ENCODE results near the gene NT5C1B.

Gene NT5C1B

GRCh38 chr2:18558458-18558857, 30.9 kb downstream of the NT5C1B start:
- no peak overlapping the region for H3K4ac ChIP-seq (ENCODE audit: low read length)
- no peak overlapping the region for H3K4me2 ChIP-seq (ENCODE audit: insufficient read depth, low read length, poor library complexity, severe bottlenecking)
- peaks cover 3 to 47% of the 10 kb centered on the region in 2 donors for H3K36me3 ChIP-seq (replicated peaks in 1 of 2; ENCODE audit: control insufficient read depth in 2 of 2, insufficient read depth in 2 of 2, low read length in 2 of 2)
- no peak overlapping the region for H4K91ac ChIP-seq (ENCODE audit: low read depth, low read length, poor library complexity)
- H3K27ac ChIP-seq (replicated peaks; ENCODE audit: low read length), result no peak overlapping the region
- no peak for DNase-seq (ENCODE audit: low spot score)
- no peak overlapping the region for H3K23ac ChIP-seq (ENCODE audit: low read depth, low read length, poor library complexity)
- no peak overlapping the region for H2BK12ac ChIP-seq (ENCODE audit: low read length)
- no peaks in the 10 kb centered on the region for H3K9me3 ChIP-seq (replicated peaks in 1 of 2; ENCODE audit: control insufficient read depth in 2 of 2, insufficient read depth in 1 of 2, low read depth in 1 of 2, low read length in 2 of 2)
- no peak overlapping the region for H2BK5ac ChIP-seq (ENCODE audit: low read length)
- no peak overlapping the region for H2BK15ac ChIP-seq (ENCODE audit: low read length)
- H2BK120ac ChIP-seq (ENCODE audit: low read depth, low read length), result no peak overlapping the region
- no peak overlapping the region for H3K9ac ChIP-seq (ENCODE audit: low read depth, low read length, poor library complexity)
- H2AFZ ChIP-seq (ENCODE audit: low read length), result no peak overlapping the region
- WGBS, 2 donors (ENCODE audit: extremely low coverage in 2 of 2, insufficient read length in 2 of 2, insufficient replicate concordance in 1 of 2), result no CpG with 5 or more reads among the region's 1 CpG
- no peak overlapping the region for H3K4me3 ChIP-seq (ENCODE audit: low read length in 2 of 2)
- no peaks in the 10 kb centered on the region for H3K79me1 ChIP-seq (ENCODE audit: low read depth, low read length)
- no peak overlapping the region for H3K14ac ChIP-seq (ENCODE audit: low read length)
- no peak overlapping the region for H2AK5ac ChIP-seq (ENCODE audit: low read depth, low read length)
- H3K18ac ChIP-seq (ENCODE audit: low read length), result no peak overlapping the region
- peaks cover 2 to 4% of the 10 kb centered on the region in 2 donors for H3K4me1 ChIP-seq (ENCODE audit: control insufficient read depth in 2 of 2, insufficient read depth in 1 of 2, low read depth in 1 of 2, low read length in 2 of 2)
- H4K8ac ChIP-seq (ENCODE audit: low read depth, low read length), result no peak overlapping the region
- no peaks in the 10 kb centered on the region for H3K27me3 ChIP-seq (ENCODE audit: control insufficient read depth in 3 of 3, insufficient read depth in 3 of 3, low read depth in 1 of 3, low read length in 3 of 3)

GRCh38 chr2:18557121-18557520, 32.2 kb downstream of the NT5C1B start:
- no peak overlapping the region for H2AFZ ChIP-seq (ENCODE audit: low read length)
- H3K14ac ChIP-seq (ENCODE audit: low read length), result no peak overlapping the region
- no peak overlapping the region for H3K23ac ChIP-seq (ENCODE audit: low read depth, low read length, poor library complexity)
- no peak overlapping the region for H4K8ac ChIP-seq (ENCODE audit: low read depth, low read length)
- no peak overlapping the region for H2BK15ac ChIP-seq (ENCODE audit: low read length)
- no peak overlapping the region for H2BK12ac ChIP-seq (ENCODE audit: low read length)
- no peak overlapping the region for H2BK5ac ChIP-seq (ENCODE audit: low read length)
- no peaks in the 10 kb centered on the region for H3K27me3 ChIP-seq (ENCODE audit: control insufficient read depth in 3 of 3, insufficient read depth in 3 of 3, low read depth in 1 of 3, low read length in 3 of 3)
- no peak overlapping the region for H3K4me2 ChIP-seq (ENCODE audit: insufficient read depth, low read length, poor library complexity, severe bottlenecking)
- no peaks in the 10 kb centered on the region for H3K79me1 ChIP-seq (ENCODE audit: low read depth, low read length)
- no peak for DNase-seq (ENCODE audit: low spot score)
- H4K91ac ChIP-seq (ENCODE audit: low read depth, low read length, poor library complexity), result no peak overlapping the region
- H2AK5ac ChIP-seq (ENCODE audit: low read depth, low read length), result no peak overlapping the region
- no CpG with 5 or more reads among the region's 2 CpGs for WGBS, 2 donors (ENCODE audit: extremely low coverage in 2 of 2, insufficient read length in 2 of 2, insufficient replicate concordance in 1 of 2)
- H2BK120ac ChIP-seq (ENCODE audit: low read depth, low read length), result no peak overlapping the region
- peaks cover 3 to 48% of the 10 kb centered on the region in 2 donors for H3K36me3 ChIP-seq (replicated peaks in 1 of 2; ENCODE audit: control insufficient read depth in 2 of 2, insufficient read depth in 2 of 2, low read length in 2 of 2)
- peaks cover 2 to 4% of the 10 kb centered on the region in 2 donors for H3K4me1 ChIP-seq (ENCODE audit: control insufficient read depth in 2 of 2, insufficient read depth in 1 of 2, low read depth in 1 of 2, low read length in 2 of 2)
- H3K18ac ChIP-seq (ENCODE audit: low read length), result no peak overlapping the region
- no peak overlapping the region for H3K4ac ChIP-seq (ENCODE audit: low read length)
- H3K9ac ChIP-seq (ENCODE audit: low read depth, low read length, poor library complexity), result no peak overlapping the region
- H3K27ac ChIP-seq (replicated peaks; ENCODE audit: low read length), result no peak overlapping the region
- no peak overlapping the region for H3K4me3 ChIP-seq (ENCODE audit: low read length in 2 of 2)
- no peaks in the 10 kb centered on the region for H3K9me3 ChIP-seq (replicated peaks in 1 of 2; ENCODE audit: control insufficient read depth in 2 of 2, insufficient read depth in 1 of 2, low read depth in 1 of 2, low read length in 2 of 2)

- Histone ChIP-seq H3K79me1 (ENCODE audit: low read depth, low read length) (no peaks in the 10 kb centered on the region), H2BK120ac (ENCODE audit: low read depth, low read length) (no peak overlapping the region), H3K4me2 (ENCODE audit: insufficient read depth, low read length, poor library complexity, severe bottlenecking) (no peak overlapping the region), H3K9ac (ENCODE audit: low read depth, low read length, poor library complexity) (no peak overlapping the region), H4K8ac (ENCODE audit: low read depth, low read length) (no peak overlapping the region), H2BK12ac (ENCODE audit: low read length) (no peak overlapping the region), H4K91ac (ENCODE audit: low read depth, low read length, poor library complexity) (no peak overlapping the region), H2BK5ac (ENCODE audit: low read length) (no peak overlapping the region), H3K9me3 (replicated peaks in 1 of 2; ENCODE audit: control insufficient read depth in 2 of 2, insufficient read depth in 1 of 2, low read depth in 1 of 2, low read length in 2 of 2) (no peaks in the 10 kb centered on the region), H3K4ac (ENCODE audit: low read length) (no peak overlapping the region), H3K36me3 (replicated peaks in 1 of 2; ENCODE audit: control insufficient read depth in 2 of 2, insufficient read depth in 2 of 2, low read length in 2 of 2) (peaks cover 3 to 41% of the 10 kb centered on the region in 2 donors), H3K14ac (ENCODE audit: low read length) (no peak overlapping the region), H2AK5ac (ENCODE audit: low read depth, low read length) (no peak overlapping the region), H3K18ac (ENCODE audit: low read length) (no peak overlapping the region), H3K4me1 (ENCODE audit: control insufficient read depth in 2 of 2, insufficient read depth in 1 of 2, low read depth in 1 of 2, low read length in 2 of 2) (no peaks in the 10 kb centered on the region), H2AFZ (ENCODE audit: low read length) (no peak overlapping the region), H3K23ac (ENCODE audit: low read depth, low read length, poor library complexity) (no peak overlapping the region), H3K27me3 (ENCODE audit: control insufficient read depth in 3 of 3, insufficient read depth in 3 of 3, low read depth in 1 of 3, low read length in 3 of 3) (no peaks in the 10 kb centered on the region), H3K4me3 (ENCODE audit: low read length in 2 of 2) (no peak overlapping the region), H2BK15ac (ENCODE audit: low read length) (no peak overlapping the region), H3K27ac (replicated peaks; ENCODE audit: low read length) (no peak overlapping the region)
- no CpG with 5 or more reads among the region's 3 CpGs for WGBS, 2 donors (ENCODE audit: extremely low coverage in 2 of 2, insufficient read length in 2 of 2, insufficient replicate concordance in 1 of 2)
- no peak for DNase-seq (ENCODE audit: low spot score)
Measured at GRCh38 chr2:18552351-18553077, 36.9 kb downstream of the NT5C1B start.

GRCh38 chr2:18551623-18552022, 37.7 kb downstream of the NT5C1B start:
- no peaks in the 10 kb centered on the region for H3K27me3 ChIP-seq (ENCODE audit: control insufficient read depth in 3 of 3, insufficient read depth in 3 of 3, low read depth in 1 of 3, low read length in 3 of 3)

More at GRCh38 chr2:18551623-18552022, 37.7 kb downstream of the NT5C1B start:
- Histone ChIP-seq H3K27ac (replicated peaks; ENCODE audit: low read length) (no peak overlapping the region), H3K23ac (ENCODE audit: low read depth, low read length, poor library complexity) (no peak overlapping the region), H3K4me1 (ENCODE audit: control insufficient read depth in 2 of 2, insufficient read depth in 1 of 2, low read depth in 1 of 2, low read length in 2 of 2) (no peaks in the 10 kb centered on the region), H3K9ac (ENCODE audit: low read depth, low read length, poor library complexity) (no peak overlapping the region), H2AK5ac (ENCODE audit: low read depth, low read length) (no peak overlapping the region), H3K9me3 (replicated peaks in 1 of 2; ENCODE audit: control insufficient read depth in 2 of 2, insufficient read depth in 1 of 2, low read depth in 1 of 2, low read length in 2 of 2) (no peaks in the 10 kb centered on the region), H3K36me3 (replicated peaks in 1 of 2; ENCODE audit: control insufficient read depth in 2 of 2, insufficient read depth in 2 of 2, low read length in 2 of 2) (peaks cover 3 to 32% of the 10 kb centered on the region in 2 donors), H2BK5ac (ENCODE audit: low read length) (no peak overlapping the region), H3K18ac (ENCODE audit: low read length) (no peak overlapping the region), H2BK15ac (ENCODE audit: low read length) (no peak overlapping the region), H3K14ac (ENCODE audit: low read length) (no peak overlapping the region), H3K4me3 (ENCODE audit: low read length in 2 of 2) (no peak overlapping the region), H2AFZ (ENCODE audit: low read length) (no peak overlapping the region), H4K8ac (ENCODE audit: low read depth, low read length) (no peak overlapping the region), H2BK120ac (ENCODE audit: low read depth, low read length) (no peak overlapping the region), H3K4ac (ENCODE audit: low read length) (no peak overlapping the region), H4K91ac (ENCODE audit: low read depth, low read length, poor library complexity) (no peak overlapping the region), H3K4me2 (ENCODE audit: insufficient read depth, low read length, poor library complexity, severe bottlenecking) (no peak overlapping the region), H3K79me1 (ENCODE audit: low read depth, low read length) (no peaks in the 10 kb centered on the region), H2BK12ac (ENCODE audit: low read length) (no peak overlapping the region)
- WGBS, 2 donors (ENCODE audit: extremely low coverage in 2 of 2, insufficient read length in 2 of 2, insufficient replicate concordance in 1 of 2), result no CpG with 5 or more reads among the region's 2 CpGs
- DNase-seq (ENCODE audit: low spot score), result no peak

All from neuronal stem cell (in vitro differentiated cells).